SK-N-SH (cell line): ENCODE results near the gene TMEM185A.
"Not testable (repeated sequence)": the region's sequence is repeated elsewhere in the genome, so short reads cannot be mapped to it uniquely, and the experiment has no call there.

Experiments used
- CTCF ChIP-seq: fragments of 200-600 bp; sonication (generic); IDR thresholded peaks from 2 replicates; pipeline ENCODE4 v1.6.1; 2017; ENCODE audit warnings: antibody characterized with exemption, mild to moderate bottlenecking, moderate library complexity
- ELF1 ChIP-seq: IDR thresholded peaks from 2 replicates; pipeline ENCODE4 v1.4.0; 2012
- GABPA ChIP-seq: IDR thresholded peaks from 2 replicates; pipeline ENCODE4 v1.4.0; 2012; ENCODE audit warnings: low read depth, mild to moderate bottlenecking
- GATA2 ChIP-seq: sonication (generic); formaldehyde crosslinking; IDR thresholded peaks from 2 replicates; pipeline ENCODE4 v1.5.0; 2020; ENCODE audit warnings: mild to moderate bottlenecking, missing genetic modification reagents
- POLR2AphosphoS5 ChIP-seq: IDR thresholded peaks from 2 replicates; pipeline ENCODE4 v1.6.1; 2012; ENCODE audit warnings: low read depth, low read length
- RAD21 ChIP-seq: IDR thresholded peaks from 2 replicates; pipeline ENCODE4 v1.6.1; 2012; ENCODE audit warnings: mild to moderate bottlenecking, low read length

GRCh38 chrX:149605248-149605885 is 26.2 kb downstream of the TMEM185A start:
- TF ChIP-seq CTCF, GABPA, RAD21, POLR2AphosphoS5, ELF1, GATA2: not testable (repeated sequence)
